GM18508 (cell line): ENCODE results near the gene ASCC3.
"Not testable (repeated sequence)": the region's sequence is repeated elsewhere in the genome, so short reads cannot be mapped to it uniquely, and the experiment has no call there.

Experiments used
- ATAC-seq: cut with Tn5 transposase; IDR thresholded peaks from one replicate; pipeline ENCODE4 v1.9.1; 2021; ENCODE audit warnings: moderate number of reproducible peaks; ENCODE audit not compliant: insufficient read depth, unreplicated experiment

The ASCC3 gene

DNA sequence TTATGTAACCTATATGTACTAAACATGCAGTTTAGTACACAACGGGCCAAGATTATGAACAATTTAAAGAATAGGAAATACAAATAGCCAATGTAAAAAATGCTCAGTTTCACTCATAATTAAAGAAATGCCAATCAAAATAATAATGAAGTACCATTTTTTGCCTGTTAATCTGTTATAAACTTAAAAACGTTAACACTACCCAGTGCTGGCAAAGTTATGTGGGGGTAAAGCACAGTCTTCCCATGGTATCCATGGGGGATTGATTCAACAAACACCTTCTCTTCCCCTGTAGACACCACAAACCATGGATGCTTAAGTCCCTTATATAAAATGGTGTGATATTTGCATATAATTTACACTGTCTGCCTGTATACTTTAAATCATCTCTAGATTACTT lies 211.1 kb downstream of the ASCC3 start:
- no peak for ATAC-seq

DNA sequence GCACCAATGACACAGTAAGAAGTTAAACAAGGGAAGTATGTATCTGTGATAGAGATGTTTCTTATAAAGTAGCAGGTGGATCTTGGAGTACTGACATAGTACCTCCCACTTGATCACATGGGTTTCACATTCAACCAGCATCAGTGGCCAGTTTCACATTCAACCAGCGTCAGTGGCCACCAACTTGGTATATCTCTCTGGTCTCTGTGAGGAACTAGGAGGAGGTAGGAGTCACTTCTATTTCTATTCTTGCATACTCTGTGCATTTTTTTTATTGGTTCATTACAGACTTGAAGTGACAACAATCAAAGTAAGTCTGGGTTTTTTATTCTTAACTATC lies 216.1 kb downstream of the ASCC3 start:
- peak; percentile 98 for ATAC-seq

DNA sequence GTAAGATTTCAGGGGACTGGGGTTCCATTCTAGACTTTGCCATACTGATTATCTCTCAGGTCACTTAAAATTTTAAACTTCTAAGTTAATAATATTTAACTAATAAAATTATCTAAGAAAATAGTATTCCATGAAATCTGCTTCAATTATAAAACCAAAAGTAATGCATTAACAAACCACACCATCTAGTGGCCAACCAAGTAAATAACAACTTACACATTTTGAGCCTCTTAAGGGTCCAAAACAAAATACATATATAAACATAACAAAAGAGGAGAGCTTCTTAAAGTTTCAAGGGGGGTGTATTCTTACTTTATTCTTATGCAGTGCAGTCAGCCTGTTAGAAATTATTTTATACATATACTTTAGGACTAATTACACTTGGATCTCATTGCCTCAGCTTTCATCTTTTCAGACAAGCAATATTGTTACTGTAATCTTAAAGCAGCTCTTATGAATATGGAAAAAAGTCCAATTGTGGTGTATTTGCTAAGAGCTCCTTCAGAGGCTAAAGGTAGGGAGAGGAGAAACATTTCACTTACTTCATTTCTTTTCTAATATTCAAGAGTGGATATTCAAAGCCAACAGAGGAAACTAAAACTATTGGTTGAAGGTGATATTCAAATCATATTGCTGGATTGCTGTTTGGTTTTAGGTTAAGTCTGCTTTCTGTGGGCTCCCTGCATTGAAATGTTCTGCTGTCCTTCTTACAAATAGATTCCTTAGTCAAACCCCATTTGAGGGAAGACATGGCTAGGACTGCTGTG lies 216.7 kb downstream of the ASCC3 start:
- ATAC-seq: peak; percentile 27

DNA sequence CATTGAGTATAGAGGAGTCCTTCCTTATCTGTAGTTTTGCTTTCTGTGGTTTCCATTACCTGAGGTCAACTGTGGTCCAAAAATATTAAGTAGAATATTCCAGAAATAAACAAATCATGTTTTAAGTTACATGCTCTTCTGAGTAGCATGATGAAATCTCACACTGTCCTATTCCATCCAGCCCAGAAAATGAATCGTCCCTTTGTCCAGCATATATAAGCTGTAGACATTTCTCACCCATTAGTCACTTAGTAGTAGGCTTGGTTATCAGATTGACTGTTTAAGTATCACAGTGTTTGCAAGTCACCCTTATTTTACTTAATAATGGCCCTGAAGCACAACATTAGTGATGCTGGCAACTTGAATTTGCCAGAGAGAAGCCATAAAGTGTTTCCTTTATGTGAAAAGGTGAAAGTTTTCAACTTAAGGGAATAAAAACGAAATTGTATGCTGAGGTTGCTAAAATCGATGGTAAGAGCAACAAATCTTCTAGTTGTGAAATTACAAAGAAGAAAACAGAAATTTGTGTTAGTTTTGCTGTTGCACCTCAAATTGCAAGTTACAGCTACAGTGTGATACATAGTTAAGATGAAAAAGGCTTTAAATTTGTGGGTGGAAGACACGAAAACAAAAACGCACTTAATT lies 217.8 kb downstream of the ASCC3 start:
- ATAC-seq: no peak

DNA sequence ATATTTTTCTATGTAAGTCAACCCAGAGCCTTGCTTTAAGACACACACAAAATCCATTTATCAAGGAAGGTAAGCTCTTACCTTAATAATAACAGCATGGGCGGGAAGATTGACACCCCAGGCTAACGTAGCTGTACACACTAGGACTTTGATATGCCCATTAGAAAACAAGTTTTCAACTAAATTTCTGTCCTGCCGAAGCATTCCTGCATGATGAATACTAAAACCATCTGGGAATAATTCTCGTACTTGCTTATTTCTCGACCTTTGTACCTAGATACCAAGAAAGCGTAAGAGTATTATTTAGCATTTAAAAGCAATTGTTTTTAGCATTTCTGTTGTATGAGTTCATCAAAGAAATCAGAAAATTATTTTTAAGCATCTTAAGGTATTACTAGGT lies 218.9 kb downstream of the ASCC3 start:
- ATAC-seq: no peak

DNA sequence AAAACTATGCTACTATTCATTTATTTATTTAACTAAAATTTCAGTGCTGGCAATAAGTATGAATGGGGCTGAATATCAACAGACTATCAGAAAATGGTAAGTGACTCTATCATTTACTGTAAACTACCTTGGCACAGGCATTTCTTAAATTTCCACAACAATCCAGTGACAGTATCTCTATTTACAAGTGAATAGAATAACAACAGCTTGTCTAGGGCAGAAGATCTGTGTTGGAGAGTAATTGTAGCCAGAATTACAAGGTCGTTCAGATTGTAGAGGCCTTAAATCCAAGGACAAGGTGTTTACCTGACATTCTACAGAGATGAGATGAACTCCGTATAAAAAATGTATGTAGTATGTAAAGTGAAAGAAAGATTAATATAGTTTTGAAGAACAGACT lies 222.6 kb downstream of the ASCC3 start:
- no peak for ATAC-seq

DNA sequence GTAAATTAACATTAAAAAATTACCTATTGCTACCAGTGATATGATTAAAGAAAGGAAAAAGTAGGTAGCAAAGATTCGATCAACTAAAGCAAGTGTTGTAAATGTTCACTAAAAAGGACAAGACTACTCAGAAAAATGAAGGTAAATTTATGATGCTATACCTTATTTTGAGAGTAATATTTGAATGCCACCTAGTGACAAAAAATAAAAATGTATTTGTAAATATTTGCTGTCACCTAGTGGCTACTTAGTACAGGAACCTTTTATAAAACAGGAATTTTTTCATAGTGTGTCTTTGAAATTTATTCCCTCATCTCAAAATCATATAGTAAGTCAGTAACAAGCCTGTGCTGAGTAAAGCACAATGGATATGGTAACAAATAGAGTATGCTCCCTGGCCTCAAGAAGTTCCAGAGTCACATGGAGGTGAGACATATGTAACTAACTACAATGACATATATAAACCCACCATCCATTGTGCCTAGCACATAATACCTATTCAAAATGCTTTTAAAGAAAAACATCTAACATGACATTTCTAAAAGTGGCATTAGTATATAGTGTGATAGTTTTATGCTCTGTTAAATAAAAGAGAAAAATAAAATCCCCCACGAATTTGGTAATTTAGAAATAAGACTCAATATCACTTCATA lies 223.3 kb downstream of the ASCC3 start:
- no peak for ATAC-seq

DNA sequence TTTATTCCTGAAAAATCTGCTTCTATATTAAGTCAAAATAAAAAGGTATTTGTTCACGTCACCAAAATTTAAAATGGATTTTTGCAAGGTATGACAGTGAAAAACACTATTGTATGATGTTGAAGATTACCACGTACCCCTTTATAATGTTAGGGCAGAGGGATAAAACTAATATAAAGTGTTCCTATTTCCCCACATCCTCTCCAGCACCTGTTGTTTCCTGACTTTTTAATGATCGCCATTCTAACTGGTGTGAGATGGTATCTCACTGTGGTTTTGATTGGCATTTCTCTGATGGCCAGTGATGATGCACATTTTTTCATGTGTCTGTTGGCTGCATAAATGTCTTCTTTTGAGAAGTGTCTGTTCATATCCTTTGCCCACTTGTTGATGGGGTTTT lies 240.0 kb downstream of the ASCC3 start:
- ATAC-seq: not testable (repeated sequence)

DNA sequence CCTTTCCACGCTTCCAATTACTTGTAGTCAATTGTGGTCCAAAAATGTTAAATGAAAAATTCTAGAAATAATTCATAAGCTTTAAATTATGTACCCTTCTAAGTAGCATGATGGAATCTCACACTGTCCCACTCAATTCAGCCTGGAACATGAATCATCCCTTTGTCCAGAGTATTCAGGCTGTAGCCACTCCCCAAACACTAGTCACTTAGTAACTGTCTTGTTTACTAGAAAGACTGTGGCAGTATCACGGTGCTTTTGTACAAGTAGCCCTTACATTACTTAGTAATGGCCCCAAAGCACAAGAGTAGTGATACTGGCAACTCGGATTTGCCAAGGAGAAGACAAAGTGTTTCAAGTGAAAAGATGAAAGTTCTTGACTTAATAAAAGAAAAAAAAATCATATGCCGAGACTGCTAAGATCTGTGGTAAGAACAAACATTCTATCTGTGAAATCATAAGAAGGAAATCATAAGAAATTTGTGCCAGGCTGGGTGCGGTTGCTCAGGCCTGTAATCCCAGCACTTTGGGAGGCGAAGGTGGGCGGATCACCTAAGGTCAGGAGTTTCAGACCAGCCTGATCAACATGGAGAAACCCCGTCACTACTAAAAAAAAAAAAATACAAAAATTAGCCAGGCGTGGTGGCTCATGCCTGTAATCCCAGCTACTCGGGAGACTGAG lies 247.9 kb downstream of the ASCC3 start:
- ATAC-seq: no peak

DNA sequence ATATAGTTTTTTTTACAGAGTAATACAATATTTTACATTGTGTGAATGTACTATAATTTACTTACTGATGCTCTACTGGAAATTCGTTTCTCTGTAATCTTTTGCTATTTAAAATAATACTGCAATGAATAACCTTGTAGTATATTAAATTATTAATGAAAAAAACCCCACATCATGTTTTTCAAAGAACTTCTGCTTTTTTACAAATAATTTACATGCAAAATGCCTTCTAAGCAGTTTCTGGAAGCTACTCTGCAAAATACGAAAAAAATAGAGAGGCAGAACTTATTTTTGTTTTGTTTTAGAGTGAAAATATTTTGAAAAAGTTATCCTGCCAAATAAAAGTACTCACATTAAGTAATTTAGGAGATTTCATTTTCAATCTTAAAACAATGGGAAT lies 250.6 kb downstream of the ASCC3 start:
- ATAC-seq: no peak

DNA sequence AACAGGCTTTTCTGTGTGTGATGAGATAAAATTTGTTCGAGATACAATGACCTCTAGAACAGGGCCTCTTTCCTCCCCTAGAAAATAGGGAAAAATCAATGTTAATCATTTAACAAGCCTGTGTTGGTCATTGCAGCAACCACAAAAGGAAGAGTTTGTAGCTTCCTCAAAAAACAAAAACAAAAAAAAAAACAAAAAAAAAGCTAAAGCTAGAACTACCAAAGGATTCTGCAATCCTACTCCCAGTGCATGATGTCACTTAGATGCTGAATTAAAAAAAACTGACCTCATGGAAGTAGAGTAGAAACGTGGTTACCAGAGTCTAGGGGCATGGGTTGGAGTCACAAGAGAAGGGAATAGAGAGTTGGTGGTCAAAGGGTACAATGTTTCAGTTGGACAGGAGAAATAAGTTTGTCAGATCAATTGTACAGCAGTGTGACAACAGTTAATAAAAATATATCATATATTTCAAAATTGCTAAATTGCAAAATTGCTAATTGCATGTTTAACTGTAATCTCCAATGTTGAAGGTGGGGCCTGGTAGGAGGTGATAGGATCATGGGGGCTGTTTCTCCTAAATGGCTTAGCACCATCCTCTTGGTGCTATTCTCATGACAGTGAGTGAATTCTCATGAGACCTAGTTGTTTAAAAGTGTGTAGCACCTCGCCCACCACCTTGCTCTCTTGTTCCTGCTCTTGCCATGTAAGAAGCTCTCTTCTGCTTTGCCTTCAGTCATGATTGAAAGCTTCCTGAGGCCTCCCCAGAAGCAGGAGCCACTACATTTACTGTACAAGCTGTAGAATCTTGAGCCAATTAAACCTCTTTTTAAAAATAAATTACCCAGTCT lies 253.0 kb downstream of the ASCC3 start:
- no peak for ATAC-seq

DNA sequence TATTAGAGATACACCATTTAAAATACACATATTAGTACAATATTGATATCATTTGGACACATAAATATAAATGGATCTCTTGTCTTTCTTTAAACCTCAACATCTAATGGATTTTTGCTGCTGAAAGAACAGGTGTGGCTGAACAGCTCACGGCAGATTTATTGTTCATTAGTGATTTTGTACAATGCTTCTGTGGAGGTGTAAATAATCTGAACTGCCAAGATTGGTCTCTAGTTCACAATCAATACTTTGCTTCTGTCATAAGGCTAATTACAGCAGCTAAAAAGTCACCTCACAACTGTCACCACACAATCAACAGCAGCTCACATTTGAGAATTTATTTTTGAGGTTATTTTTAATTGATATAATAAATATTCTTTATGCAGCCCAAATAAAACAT lies 254.4 kb downstream of the ASCC3 start:
- no peak for ATAC-seq

DNA sequence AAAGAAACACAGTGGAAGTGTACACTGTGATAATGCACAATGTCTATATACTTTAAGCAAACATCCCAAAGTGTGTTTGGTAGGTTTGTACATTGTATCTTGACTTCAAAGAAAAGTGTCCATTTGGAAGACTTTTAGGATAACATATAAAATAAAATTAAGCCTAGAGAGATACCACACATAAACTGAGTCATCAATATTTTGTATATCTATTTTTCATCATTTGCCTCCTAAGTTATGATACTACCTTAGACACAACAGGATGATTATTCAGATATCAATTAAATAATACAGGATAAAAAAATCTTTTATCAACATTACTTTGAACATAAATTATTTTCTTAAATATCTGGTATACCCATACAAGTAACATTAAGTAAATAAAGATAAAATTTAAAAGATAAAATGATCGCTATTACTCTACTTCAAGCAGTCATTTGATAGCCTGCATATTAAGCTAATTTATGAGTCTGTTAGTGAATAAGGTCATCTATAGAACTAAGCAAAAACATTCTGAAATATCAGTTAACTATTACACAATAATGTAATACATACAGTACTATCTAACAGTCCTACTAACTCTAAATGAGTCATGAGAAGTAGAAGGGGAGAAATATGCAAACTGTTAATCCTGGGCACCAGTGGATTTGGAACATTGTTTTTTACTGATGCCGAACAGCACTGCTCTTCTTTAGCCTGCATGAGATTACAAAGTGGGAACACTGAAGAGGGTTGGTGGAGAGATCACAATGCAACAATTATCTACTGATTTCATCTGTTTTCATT lies 258.0 kb downstream of the ASCC3 start:
- no peak for ATAC-seq

DNA sequence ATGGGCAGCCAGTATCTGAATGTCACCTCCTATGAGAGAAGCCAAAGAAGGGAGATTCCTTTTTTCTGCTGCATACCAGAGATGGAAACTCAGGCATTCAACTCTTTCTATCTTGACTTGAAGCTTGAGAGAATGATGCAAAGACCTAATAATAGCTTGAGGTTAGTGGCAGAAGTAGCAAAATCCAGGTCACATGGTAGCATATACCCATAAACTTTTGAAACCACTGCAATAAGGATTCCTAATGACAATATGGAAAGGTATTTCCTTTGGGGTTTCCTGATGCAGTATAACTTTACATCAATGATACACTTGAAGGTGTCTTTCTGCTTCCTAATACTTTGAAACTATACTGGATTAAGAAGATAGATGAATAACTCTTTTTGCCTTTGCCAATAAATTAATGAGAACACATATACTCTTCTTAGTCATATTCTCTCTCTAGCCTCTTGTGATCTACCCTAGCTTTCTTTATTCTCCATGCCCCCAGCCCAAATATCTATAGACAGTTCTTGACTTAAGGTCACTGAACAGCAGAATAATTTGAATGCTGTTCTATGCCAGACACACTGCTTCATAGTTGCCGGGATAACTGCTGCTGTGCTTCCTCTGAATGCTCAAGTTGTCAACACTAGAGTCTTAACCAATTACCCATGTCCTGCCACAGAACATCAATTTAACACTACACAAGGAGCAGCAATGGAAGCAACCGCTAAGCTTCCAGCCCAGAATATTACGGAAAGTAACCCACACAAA lies 260.9 kb downstream of the ASCC3 start:
- ATAC-seq: no peak

DNA sequence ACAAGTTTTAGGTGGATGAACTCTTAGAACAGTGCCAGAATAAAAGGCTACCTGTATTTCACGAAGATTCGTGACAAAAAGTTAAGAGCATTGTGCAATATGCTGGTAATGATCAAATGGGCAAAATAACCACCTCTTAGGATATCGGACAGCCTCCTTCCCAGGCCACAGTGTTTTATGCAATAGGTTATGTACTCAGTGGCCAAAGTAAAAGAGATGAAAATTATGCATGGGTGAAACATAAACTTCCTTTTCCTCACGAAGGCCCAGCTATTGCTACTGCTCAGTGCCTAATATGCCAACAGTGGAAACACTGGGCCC lies 262.8 kb downstream of the ASCC3 start:
- no peak for ATAC-seq

DNA sequence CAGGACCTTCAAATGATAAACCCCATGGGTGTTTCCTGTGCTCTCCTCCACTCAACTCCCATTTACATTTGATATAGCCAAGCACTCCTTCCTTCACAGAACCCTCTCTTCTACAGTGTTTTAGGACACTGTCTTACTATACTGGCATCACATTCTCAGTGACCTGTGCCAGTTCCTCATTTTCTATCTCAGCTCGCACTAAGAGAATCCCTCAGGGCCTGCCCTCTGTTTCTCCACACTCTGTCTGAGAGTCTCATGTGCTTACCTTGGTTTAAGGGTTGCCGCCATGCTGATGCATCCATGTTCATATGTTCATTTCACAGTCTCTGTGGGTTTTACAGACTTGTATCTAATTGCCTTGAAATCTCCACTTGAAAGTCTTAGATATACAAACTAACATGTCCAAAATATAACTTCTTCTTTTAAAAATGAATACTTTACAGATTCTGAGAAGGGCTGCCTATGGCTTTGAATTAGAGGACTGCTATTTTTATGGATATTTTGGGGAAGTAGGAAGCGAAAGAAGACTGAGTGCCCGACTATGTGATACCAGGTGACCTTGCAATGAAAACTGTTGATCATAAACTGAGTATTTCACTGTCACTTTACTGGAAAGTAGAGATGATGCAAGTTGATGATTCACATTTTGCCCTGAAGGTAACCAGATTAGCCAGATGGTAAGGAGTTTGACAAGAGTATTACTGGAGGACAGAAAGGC lies 263.3 kb downstream of the ASCC3 start:
- ATAC-seq: peak; percentile 65

DNA sequence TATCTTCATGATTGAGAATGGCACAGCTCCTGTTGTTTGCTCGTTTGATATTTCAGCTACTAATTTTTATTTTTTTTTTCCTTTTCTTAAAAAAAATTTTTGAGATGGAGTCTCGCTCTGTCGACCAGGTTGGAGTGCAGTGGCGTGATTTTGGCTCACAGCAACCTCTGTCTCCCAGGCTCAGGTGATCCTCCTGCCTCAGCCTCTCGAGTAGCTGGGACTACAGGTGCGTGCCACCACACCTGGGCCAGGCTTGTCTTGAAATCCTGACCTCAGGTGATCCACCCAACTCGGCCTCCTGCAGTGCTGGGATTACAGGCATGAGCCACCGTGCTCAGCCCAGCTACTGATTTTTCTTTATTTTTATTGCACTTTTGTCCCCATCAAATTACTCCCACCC lies 266.2 kb downstream of the ASCC3 start:
- ATAC-seq: no peak

DNA sequence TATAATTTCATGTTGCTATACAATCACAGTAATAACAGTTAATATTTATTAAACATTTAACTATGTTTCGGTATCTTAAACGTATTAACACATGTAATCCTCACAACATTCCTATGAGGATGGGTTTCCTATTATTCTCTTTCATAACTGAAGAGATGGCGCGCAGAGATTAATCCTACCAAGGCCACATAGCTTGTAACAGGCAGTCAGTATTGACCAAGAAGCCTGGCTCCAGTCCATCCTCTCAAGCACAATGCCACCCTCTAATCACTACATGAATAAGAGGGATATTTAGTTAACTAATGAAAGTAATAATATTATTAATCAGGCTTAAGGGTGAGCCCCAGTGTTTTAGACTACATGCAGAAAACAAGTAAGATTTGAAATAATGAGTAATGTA lies 266.7 kb downstream of the ASCC3 start:
- ATAC-seq: no peak
